CD4-positive, alpha-beta T cell treated with Interleukin-17A for 1 hour (primary cell): ENCODE results near the gene POU6F1.
A peak's percentile ranks its signal among the peaks of the same experiment; 100 is the strongest.

ENCODE experiments used
- DNase-seq: peaks from one replicate; pipeline ENCODE4 v3.0.0-alpha.2; 2020

POU6F1 gene

GRCh38 chr12:51192284-51192671 is 25.6 kb downstream of the POU6F1 start:
- no peak for DNase-seq

GRCh38 chr12:51191516-51192283 is 26.2 kb downstream of the POU6F1 start:
- no peak for DNase-seq

DNA sequence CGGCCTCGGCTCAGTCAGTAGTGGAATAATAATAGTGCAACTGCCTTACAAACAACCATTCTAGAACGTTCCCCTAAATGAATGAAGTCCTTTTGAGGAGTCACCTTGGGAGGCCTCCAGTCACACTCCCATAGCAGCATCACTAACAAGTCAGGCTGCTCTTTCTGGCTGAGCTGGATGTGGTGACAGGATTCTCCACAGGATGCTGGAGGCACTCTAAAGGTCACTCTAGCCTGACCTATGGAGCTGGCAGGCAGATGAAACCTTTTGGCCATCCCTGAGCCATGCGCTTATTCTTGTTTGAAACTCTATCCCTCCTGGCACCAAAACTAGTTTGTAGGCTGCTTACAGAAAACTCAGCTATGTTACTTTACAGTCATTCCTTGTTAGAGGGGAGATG is 27.0 kb downstream of the POU6F1 start:
- no peak for DNase-seq

GRCh38 chr12:51189790-51190355 is 28.0 kb downstream of the POU6F1 start:
- DNase-seq: no peak

DNA sequence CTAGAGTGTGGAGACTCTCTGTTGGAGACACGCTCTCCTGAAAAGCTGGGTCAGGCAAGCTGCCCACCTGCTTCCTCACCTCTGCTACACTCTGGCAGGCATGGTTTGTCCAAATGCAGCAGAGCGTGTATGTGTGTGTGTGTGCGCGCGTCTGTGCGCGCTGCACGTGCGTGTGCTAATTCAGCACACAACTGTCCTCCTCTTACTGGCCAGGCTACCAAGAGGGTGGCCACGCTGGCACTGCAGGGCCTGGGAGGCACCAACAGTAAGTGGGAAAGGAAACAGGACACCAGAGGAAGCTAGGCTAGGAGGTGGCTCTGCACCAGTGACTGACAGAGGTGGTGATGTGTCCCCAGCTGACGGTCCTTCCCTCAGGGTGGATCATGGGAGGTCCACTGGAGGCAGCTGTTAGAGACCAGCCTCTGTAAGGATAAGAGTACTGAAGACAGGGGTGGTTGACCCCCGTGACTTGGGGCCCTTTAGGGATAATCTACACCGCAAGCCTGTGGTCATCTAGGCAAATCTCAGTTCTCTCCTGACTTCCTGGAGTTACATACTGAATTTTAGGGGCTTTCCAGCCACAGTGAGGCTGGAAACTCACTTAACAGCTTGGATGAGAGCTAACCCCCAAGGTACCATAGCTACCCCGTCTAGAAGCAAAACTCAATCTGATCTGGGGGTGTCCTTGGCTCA is 29.4 kb downstream of the POU6F1 start:
- no peak for DNase-seq

DNA sequence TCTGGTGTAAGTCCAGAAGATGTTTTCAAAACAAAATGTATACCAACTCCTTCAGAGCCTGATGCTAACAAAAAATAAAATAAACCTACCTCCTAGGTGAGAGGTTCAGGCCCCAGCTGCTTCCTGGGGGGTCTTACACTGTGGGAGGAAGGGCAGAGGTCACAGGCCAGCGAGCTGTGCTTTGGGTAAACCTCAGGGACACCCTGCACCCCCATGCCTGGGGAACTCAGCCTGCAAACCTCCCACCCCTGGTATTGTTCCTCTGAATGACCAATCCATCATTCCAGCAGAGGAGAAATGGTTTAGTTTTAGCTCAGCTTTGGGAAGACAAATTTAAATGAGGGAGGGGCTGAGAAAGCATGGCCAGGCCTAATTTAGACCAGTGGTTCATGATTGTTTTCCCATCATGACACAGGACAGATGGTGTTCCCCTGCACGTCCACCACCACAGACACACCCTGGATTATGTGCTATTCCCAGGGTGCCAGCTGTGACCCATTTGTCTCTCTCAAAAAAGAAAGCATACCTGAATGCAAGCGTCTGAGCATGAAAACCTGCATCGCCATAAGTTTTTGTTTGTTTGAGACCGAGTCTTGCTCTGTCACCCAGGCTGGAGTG is 30.4 kb downstream of the POU6F1 start:
- no peak for DNase-seq

GRCh38 chr12:51186465-51187085 is 31.3 kb downstream of the POU6F1 start:
- DNase-seq: no peak

GRCh38 chr12:51185171-51185717 is 32.6 kb downstream of the POU6F1 start:
- DNase-seq: no peak

- no peak for DNase-seq
Observed at GRCh38 chr12:51183816-51184215, 34.0 kb downstream of the POU6F1 start.

DNA sequence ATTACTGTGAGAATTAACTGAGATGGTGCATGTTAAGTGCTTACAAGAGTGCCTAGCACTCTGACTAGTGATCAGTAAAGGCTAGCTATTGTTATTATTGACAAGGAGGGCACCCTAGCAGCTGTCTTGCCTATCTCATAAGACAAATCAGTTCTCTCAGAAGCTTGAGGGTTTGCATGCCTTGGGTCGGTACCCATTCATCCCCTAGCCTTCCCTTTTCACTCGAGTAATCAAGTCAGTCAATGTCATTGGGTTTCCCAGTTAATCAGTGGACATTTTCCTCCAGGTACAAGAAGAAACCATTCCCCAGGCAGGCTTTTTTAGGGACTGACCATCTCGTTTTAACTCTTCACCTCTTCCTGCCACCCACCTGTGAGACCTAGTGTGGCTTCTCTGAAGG is 34.5 kb downstream of the POU6F1 start:
- no peak for DNase-seq

DNA sequence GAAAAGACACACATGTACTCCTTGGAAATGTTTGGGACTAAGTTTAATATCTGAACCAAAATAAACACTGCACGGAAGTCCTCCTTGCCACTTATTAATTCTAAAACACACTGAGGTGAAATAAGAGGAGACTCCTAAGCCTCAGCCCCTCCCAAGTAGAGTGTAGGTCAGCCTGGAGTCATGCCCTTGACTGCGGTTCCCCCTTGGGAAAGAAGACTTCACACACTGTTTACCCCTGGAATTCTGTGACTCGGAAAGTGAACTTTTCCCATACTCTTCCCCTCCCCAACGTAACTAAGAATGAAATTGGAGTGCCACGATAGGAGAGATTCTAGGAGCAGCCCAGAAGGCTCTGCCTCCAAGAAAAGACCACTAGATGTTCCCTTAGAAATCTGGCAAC is 36.3 kb downstream of the POU6F1 start:
- DNase-seq: no peak

GRCh38 chr12:51177897-51178296 is 40.0 kb downstream of the POU6F1 start:
- no peak for DNase-seq

- DNase-seq: no peak
Observed at GRCh38 chr12:51174501-51174900, 43.4 kb downstream of the POU6F1 start.

GRCh38 chr12:51172515-51173431 is 45.1 kb downstream of the POU6F1 start, which contains the start of gene TFCP2:
Gene TFCP2, minus strand, starts transcription at chr12:51173135. Its CDS starts 713 bp downstream, at chr12:51172422.
- DNase-seq: peak; percentile 95

GRCh38 chr12:51171884-51172514 is 45.9 kb downstream of the POU6F1 start:
- DNase-seq: peak; percentile 3

DNA sequence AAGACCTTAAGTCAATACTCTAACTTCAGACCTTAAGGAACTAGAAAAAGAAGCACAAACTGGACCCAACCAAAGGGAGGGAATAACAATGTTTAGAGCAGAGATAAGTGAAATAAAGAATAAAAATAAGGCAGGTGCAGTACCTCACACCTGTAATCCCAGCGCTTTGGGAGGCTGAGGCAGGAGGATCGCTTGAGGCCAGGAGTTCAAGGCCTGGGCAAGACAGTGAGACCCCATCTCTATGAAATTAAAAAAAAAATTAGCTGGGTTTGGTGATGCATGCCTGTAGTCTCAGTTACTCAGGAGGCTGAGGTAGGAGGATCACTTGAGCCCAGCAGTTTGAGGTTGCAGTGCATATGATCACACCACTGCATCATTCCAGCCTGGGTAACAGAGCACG is 54.1 kb downstream of the POU6F1 start:
- no peak for DNase-seq

- DNase-seq: no peak
Observed at GRCh38 chr12:51162217-51162616, 55.6 kb downstream of the POU6F1 start.

- no peak for DNase-seq
Observed at GRCh38 chr12:51160814-51161459, 56.9 kb downstream of the POU6F1 start.

GRCh38 chr12:51156245-51156765 is 61.6 kb downstream of the POU6F1 start:
- no peak for DNase-seq

GRCh38 chr12:51152953-51153352 is 64.9 kb downstream of the POU6F1 start:
- DNase-seq: no peak
